Measurements from ENCODE around the gene RAB37.

The RAB37 gene

GRCh38 chr17:74728033-74728701 lies 8.9 kb upstream of the RAB37 start:
- DNase-seq (ENCODE audit: low read depth): no peak

- DNase-seq (ENCODE audit: low read depth): no peak
Observed at GRCh38 chr17:74728702-74729075, 8.4 kb upstream of the RAB37 start.

GRCh38 chr17:74729368-74729767 lies 7.7 kb upstream of the RAB37 start:
- DNase-seq (ENCODE audit: low read depth): no peak

GRCh38 chr17:74729866-74730265 lies 7.2 kb upstream of the RAB37 start:
- DNase-seq (ENCODE audit: low read depth): no peak

- no peak for DNase-seq (ENCODE audit: low read depth)
Observed at GRCh38 chr17:74730491-74731346, 6.3 kb upstream of the RAB37 start.

GRCh38 chr17:74731347-74731605 lies 5.8 kb upstream of the RAB37 start:
- DNase-seq (ENCODE audit: low read depth): no peak

GRCh38 chr17:74732042-74732867 lies 4.8 kb upstream of the RAB37 start:
- no peak for DNase-seq (ENCODE audit: low read depth)

GRCh38 chr17:74733365-74734122 lies 3.5 kb upstream of the RAB37 start:
- no peak for DNase-seq (ENCODE audit: low read depth)

GRCh38 chr17:74734256-74734655 lies 2.8 kb upstream of the RAB37 start:
- DNase-seq (ENCODE audit: low read depth): no peak

- DNase-seq (ENCODE audit: low read depth): no peak
Observed at GRCh38 chr17:74737299-74738050, 419 bp downstream of the RAB37 start.

GRCh38 chr17:74738051-74738996 lies 1.3 kb downstream of the RAB37 start:
- DNase-seq (ENCODE audit: low read depth): no peak

- DNase-seq (ENCODE audit: low read depth): no peak
Observed at GRCh38 chr17:74739227-74739831, 2.3 kb downstream of the RAB37 start.

- no peak for DNase-seq (ENCODE audit: low read depth)
Observed at GRCh38 chr17:74740173-74740572, 3.1 kb downstream of the RAB37 start.

- DNase-seq (ENCODE audit: low read depth): no peak
Observed at GRCh38 chr17:74740641-74741387, 3.8 kb downstream of the RAB37 start.

- no peak for DNase-seq (ENCODE audit: low read depth)
Observed at GRCh38 chr17:74742153-74742515, 5.1 kb downstream of the RAB37 start.

- DNase-seq (ENCODE audit: low read depth): no peak
Observed at GRCh38 chr17:74742978-74743545, 6.0 kb downstream of the RAB37 start.

- no peak for DNase-seq (ENCODE audit: low read depth)
Observed at GRCh38 chr17:74743755-74744154, 6.7 kb downstream of the RAB37 start.

- DNase-seq (ENCODE audit: low read depth): no peak
Observed at GRCh38 chr17:74744349-74744713, 7.3 kb downstream of the RAB37 start.
